ENCODE measurements around the gene PAK3.
A peak's percentile ranks its signal among the peaks of the same experiment; 100 is the strongest.

The PAK3 gene

DNA sequence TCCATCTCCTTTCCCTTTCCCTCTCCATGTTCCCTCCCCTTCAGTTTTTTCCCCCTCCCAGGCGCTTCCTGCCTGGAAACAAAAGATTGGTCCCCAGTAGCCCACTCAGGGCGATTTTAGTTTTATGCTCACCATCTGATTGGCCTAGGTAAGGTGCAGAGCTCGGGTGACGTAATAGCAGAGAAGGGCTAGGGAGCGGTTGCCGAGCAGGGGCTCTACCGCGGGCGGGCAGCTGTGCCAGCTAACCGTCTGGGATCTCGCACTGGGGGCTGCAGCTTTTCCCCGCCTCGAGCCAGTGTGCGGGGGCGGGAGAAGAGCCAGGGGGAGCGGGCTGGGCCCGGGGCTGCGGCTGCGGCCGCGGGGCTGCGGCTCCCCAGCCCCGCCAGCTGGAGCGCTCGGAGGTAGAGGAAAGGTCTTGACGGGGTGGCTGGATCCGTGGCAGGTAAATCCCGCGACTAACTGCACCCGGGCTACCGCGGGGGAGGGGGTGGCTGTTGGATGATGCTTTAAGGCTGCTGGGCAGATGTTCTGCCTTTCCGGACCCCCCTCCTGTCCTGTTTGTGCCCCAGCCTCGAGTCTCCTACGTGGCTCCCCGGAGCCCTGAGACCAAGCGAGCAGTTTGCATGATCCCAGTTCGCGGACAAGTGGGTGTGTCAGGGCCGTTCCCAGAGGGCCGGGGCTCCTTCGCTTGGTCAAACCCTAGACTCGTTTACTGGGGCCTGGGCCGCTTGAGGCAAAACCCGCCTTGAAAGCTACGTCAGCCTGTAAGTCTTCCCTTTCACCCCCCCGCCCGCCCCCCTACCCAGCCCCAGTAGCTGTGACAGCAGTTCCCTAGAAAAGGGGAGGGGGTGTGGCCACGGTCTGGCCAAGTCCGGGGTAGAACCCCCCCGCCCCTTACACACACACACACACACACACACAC lies at the start of gene PAK3:
TSS of gene PAK3 (plus strand) at position 218 of the 922 bp plus-strand sequence. CDS start 26,913 bp downstream, outside the sequence.
- peak in 2 of 3 donors; percentile 4 to 11 for DNase-seq

DNA sequence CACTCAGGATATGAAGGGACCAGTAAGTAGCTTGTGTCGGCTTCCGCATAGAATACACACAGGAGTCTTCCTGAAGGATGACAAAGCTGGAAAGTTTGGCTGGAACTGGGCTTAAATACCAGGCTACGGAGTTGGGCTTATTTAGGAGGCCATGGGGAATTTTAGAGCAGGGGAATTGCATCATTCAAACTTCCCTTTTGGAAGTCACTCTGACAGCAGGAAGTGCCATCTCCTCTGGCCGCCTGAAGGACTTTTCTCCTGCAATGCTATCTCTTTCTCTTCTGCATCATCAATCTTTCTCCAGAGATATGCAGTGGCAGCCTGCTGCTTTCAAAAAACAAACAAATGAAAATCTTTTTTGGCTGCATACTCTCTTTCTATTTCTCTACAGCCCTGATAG lies 48.4 kb upstream of the PAK3 start:
- DNase-seq: peak; percentile 22 to 43 (median 29)

DNA sequence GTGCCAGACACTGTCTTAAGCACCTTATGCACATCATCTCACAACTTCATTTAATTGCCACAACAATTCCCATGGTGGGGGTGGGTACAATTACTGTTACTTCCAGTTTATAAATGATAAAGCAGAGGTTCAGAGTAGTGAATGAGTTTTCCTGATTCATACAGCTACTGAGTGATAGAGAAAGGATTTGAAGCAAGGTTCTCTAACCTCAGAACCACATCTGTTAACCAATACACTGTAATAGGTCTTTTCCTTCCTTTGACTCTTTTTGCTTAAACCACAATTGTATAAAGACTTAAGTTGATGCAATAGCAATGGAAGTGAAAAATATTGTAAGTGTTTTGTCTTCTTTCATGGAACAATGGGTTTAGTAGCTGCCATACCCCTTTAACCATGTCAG lies 43.5 kb upstream of the PAK3 start:
- DNase-seq: no peak

DNA sequence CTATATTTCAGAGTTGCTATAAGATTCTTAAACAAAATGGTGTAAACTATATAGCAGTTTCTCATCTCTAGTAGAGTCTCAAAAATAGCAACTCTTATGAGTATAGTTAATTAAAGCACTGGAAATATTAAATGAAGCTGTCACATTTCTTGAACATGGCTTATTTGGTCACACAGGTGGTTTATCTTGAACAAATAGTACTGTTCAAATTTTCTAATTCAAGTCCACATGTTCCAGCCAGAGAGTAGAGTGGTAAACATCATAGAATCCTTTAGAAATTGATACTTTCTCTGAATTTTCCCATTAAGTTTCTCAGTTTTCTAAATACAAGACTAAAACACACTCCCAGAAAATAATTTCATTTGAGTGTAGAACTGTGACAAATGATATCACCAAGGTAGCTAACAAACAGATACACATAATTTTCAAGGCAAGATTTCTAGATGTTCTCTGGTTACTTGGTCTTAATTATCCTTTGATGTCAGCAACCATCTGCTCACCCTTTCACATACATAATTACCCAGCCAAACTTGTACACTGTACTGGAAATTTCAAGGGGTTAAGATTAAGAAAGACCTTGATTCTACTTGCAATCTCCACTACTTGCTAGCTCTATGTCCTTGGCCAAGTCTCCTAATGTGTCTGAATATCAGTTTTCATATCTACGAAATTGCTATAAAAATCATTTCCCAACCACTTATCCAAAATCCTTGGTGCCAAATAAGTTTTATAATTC lies 24.3 kb upstream of the PAK3 start:
- no peak for DNase-seq

DNA sequence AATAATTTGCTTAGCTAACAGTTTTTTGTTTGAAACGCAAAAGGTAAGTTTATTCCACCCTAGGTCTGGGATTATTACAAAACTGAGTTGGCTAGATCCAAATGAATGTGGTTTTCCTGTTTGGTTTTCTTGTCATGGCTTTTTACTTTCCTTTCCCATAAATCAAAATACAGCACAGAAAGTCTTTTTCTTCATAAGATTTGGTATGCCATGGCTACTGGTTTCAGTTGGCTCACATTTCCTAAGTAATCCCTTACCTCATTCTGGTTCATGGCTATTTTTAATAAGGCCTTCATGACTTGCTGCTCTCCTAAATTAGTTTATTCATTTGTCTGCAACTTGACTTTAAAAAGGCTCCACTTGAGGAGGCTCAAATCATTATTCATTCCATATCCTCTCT lies 12.9 kb upstream of the PAK3 start:
- DNase-seq: no peak

DNA sequence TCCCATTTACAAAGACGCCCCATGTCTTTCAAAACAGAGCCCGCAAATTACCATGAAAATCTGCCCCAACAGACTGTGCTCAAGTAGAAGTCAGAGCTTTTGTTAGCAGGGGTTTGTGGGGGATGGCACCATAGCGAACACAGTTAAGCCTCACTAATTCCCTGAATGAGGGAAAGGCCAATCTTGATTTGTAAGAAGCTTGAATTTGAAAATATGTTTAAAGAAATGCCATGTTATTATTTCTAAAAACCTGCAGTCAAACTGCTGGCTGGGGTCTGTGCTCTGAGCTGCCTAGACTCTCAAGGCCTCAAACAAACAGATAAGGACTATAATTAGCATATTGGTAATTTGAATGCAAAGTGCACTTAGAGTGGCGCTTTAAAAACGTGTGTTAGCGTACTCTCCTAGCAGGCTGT lies 9.4 kb upstream of the PAK3 start:
- DNase-seq: no peak

DNA sequence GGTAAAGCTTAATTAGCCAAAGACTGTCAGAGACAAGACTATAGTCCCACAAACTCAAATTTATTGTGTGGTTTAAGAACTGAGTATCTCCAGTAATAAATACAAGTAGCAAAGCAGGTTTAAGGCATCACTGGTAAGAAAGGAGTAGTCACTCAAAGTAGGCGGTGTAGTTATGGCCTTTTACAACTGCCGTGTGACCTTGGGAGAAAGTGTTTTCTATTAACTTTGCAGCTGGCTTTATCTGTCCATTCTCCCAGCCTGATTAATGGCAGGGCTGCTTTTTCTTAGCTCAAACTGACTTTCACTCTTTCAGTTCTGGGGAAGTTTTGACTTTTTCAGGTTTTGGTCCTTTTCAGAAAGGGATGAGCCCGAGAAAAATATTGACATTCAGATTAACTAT lies 7.4 kb upstream of the PAK3 start:
- no peak for DNase-seq

DNA sequence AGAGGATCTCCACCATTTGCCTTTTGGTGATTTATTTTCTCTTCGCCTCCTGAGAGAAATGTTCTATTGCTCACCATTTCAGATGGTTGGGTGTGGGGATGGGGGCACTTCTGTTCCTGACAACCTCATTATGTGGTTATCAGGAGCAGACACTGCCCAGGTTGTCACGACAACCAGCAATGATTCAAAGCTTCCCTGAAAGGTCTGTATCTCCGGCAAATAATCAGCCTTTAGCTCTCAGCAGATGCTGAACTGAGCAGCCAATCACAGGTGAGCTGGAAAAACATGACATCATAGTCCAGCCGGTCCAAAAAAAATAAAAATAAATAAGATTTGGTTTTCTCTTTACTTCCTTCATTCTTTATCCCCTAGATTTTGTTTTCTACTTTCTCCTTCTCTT lies 5.5 kb upstream of the PAK3 start:
- no peak for DNase-seq

DNA sequence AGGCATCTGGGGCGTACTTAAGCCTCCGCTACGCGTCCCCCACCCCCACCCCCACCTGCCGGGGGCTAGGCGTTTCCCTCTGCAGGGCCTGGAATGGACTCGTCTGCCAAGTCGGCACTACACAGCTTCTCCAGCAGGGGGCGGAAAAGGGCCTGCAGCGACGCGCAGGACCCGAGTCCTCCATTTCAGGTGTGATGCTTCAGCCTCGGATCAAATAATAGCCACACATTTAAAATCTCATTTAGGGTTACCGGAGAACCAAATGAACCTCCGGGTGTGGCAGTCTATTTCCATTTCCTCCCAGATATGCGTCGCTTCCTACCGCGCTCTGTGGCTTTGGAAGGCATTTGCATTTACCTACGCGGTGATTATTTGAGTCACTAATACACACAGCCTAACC lies 2.9 kb downstream of the PAK3 start:
- peak; percentile 34 to 64 (median 47) for DNase-seq

DNA sequence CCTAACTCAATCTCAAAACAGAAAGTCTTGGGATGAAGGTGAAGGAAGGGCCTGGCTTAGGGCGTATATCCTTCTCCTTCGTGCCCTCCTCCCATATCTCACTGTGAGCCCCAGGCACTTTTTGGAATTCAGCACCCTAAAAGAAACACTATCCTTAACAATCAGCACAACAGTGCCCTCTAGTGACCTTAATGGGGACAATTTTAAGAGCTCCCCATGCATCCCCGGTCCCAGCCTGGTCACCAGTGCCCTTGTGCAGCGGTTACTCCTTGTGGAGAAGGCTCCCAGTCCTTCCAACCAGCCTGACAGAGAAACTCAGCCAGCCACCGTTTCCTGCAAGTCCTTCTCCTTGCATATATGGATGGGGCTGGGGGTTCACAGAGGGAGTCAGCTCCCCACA lies 4.2 kb downstream of the PAK3 start:
- DNase-seq: peak; percentile 49 to 55 (median 54)

DNA sequence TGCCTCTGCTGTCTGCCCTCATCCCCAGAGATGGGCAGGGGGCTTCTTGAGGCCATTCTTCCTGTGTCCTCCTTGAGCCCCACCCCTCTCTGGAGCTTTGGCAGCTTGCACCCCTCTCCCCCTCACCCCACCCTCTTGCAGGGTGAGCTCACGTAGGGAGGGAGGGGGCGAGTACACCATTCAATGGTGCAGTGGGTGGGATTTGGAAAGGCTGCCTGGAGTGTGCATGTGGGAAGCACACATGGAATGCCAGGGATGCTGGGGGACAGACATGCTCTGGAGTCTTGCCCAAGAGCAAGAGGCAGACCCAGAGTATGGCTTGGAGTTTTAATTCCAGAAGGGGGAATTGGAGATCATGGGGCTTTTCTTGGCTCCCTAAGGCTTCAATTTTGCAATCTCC lies 5.6 kb downstream of the PAK3 start:
- DNase-seq: no peak

DNA sequence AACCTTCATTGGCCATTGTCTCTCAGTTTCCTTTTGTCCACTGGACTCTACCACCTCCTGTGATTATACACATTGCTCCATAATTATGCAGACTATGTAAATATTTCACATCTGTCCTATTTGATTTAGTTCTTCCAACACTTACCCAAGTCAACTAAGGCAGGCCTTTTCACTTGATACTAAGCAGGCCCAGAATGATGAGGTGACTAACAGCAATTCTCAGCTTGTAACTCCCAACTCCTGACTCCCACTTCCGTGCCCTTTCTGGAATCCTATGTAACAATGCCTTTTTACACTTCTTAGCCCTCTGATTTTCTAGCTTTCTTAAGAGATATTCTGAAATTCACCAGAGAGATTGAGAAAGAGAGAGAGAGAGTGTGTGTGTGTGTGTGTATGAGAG lies 6.6 kb downstream of the PAK3 start:
- no peak for DNase-seq

DNA sequence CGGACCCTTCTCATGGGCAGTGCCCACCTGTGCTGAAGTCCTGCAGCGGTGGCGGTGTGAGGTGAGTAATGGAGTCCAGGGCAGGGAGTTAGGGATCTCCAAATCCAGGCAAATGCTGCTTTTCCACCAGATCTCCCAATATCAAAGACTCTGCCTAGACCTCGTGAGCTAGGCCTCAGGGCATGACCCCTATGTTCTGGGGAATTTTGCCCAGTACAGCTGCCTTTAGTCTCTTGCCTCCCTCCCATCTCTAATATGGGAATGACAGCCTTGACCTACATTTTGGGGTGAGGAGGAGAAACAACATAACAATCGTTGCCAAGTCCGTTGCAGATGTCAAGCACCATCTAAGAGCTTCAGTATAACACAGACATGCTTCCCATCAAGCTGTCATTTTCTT lies 7.3 kb downstream of the PAK3 start:
- DNase-seq: no peak

DNA sequence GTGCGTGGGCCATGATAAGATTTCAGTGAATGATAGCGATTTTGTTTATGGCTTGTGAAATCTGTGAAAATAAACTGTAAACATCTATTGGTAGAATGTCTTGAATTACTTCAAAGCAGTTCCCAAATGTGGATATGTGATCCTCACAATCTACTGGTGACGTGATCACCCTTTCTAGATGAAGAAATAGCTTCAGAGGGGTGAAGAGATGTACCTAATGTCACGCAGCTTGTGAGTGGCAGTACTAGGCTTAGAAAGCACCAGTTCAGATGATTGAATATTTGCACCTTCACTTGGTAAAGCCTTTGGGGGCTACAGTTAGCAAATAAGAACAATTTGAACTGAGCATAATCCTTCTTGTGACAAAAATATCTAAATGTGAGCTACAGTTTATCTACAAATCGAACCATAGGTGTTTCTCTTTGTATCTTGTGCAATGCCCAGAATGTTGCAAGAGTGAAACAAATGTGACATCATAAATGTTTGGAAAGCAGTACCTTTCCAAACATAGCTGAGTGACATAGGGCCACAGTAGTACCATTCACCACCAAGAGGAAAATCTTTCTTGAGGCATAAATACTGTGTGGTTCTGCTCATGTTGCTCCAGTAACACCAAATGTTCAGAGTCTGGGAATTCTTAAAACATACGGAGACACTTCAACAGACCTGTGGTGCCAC lies 14.2 kb downstream of the PAK3 start:
- no peak for DNase-seq

DNA sequence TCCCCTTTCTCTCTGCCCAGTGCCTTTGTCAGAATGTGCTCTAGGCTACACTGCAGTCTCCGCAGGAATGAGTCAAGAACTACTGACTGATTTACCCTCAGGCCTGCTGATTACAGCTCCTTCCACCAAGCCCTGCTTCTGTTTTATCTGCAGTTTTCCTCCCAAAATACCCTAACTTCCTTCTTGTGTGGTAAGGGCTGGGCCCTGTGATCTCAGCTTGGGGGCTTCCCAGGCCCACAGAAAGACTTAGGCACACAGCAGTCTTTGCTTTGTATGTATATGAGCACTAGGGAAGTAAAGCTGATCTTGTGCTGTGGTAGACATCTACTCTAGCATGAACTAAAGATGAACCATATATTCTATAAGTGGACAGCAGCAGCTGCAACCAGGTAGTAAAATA lies 18.8 kb downstream of the PAK3 start:
- DNase-seq: peak; percentile 21 to 26 (median 22)

DNA sequence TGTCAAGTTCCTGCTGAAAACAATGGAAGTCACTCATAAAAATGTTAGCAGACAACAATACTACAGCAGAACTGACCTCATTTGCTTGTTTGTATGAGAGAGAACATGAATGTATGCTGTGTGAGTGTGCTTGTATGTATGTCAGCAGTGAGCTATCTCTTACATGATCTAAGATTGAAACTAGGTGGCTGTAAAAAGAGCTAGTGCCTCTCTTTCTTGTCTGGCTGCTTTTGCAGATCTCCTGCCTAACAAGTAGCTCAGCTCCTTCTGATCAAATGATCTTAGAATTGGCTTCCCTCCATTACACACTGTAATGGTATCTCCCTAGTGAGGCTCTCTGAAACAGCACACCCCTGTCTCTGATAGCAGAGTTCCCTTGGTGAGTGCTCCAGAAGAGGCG lies 20.7 kb downstream of the PAK3 start:
- DNase-seq: no peak

DNA sequence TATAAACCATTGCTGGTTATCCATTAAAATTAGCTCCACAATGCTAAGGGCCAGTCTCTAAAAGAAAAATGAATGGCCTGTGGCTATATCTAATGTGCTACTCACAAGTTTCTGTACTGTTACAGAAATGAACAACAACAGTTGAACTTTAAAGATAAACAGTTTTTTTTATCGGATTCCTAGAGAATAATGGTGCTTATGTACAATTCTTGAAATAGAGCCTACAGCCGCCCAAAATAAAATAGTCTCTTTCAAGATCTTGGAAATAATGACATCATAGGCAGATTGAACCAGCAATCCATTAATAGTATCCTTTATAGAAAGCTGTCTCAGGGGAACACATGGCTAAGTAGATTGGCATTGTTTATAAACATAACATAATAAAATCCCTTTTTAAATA lies 23.4 kb downstream of the PAK3 start:
- no peak for DNase-seq

DNA sequence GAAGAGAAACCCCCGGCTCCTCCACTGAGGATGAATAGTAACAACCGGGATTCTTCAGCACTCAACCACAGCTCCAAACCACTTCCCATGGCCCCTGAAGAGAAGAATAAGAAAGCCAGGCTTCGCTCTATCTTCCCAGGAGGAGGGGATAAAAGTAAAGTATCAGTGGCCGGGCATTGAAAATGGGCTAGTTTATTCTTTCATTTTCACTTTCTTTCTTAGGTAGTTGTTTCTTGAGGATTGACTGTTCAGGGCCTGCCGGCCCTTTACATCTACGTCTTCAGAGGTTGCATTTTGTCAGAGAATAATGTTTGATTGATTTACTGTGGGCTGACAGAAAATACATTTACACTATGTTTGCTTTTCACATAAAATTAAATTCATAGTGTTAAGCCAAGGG lies 27.1 kb downstream of the PAK3 start:
- DNase-seq: no peak

DNA sequence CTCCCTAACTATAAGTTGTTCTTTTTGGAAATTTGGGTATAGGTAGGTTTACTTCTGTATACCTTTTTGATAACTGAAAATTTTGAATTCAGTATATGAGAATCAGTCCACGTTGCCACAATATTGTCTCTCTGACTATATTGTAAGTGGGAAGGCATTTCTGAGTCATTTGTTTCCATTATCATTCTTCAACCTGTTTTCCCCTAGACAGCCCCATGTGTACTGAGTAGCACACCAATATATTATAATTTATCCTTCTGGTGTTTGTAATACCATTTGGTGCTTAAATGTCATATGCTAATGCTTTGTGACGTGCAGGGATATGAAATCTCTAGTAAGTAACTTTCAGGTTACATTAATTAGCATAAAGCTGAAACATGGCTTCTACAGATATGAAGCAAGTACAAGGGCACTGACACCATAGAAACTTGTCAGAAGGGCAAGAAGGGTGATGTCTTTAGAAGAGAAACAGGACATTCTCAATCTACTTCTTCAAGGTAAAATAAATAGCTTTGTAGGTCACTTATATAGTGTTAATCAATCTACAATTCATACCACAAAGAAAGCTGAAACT lies 27.7 kb downstream of the PAK3 start:
- DNase-seq: no peak

DNA sequence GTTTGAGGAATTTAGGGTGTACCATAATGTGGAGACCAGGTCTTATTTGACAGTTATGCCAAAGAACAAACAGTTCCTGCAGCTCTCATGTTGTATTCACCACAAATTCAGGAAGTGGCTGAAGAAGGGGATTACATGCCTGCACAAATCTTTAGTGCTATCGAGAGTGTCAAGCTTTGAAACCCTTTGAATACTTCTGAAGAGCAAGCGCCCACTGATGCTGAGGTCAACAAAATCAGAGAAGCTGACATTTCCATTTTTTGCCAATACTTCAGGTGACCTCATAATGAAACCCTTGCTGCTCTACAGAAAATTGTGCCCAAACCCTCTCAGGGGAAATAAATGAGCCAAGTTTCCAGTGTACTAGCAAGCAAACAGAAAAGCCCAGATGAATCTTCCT lies 28.4 kb downstream of the PAK3 start:
- DNase-seq: no peak

DNA sequence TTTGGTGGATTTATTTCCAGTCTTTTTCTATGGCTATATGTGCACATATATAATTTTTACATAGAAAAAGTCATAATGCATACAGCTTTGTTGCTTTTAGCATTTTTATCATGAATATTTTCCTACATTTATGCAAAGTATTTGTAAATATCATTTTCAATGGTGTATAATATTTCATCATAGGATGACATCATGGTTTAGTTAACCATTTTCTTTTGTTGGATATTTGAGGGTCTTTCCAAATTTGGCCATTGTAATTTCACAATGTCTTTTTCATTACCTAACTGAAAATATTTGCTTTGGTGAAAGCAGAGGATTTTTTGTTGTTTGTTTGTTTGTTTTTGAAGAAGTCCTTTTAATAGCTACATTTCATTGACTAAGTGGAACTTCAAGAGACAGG lies 31.0 kb downstream of the PAK3 start:
- DNase-seq: no peak

DNA sequence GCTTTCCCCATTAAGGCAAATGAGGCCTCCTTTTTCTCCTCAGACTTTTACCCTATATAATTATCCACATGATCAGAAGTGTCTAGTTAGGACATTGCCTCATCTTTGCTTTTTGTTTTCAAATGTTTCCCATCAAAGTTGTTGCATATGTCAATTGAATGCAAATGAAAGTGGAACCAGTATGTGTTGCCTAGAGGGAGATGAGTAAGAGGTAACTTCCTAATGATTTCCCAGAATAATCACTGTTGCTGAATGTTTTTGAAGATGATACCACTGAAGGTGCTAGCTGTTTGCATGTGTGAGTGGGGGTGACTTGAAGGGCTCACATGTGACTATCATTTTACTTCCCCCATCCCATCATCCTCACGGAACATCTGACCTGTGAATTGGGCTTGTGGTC lies 33.9 kb downstream of the PAK3 start:
- DNase-seq: peak in 1 of 3 donors; percentile 23

DNA sequence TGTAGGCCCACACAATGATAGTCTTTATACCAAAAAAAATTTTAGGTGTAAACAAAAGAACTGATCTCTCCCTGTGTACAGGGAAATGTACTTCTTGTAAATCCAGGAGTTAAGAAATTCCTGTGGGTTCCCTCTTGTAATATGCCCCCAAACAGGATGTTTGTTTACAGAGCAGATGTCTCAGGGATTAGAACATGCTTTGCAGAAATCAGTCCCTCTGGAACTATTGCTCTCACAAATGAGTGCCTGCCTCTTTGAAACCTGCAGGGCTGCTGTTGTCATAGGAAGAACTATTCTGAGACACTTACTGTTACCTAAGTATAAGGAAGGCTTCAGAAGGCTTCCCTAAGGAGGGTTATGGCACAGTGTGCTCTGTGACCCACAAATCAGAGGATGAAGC lies 35.6 kb downstream of the PAK3 start:
- DNase-seq: no peak
